Muscle of arm (tissue), 12 donors: ENCODE data around the gene ZNF576. TPM values are rescaled to one million over a fixed set of nuclear protein-coding genes. Genes with fewer than 3 reads are reported as not detected.
"Not testable (repeated sequence)": the region's sequence is repeated elsewhere in the genome, so short reads cannot be mapped to it uniquely, and the experiment has no call there.

Experiments
- DNase-seq: peaks from one replicate; pipeline ENCODE4 v3.0.0-alpha.2; 2013
- polyA plus RNA-seq, 12 donors: library from polyadenylated mRNA; unstranded; fragments of 120-200 nt; gene quantifications; one replicate each; pipeline ENCODE4 v1.2.1, GENCODE V29; 2013; ENCODE audit not compliant: insufficient read length in 12 of 12

Gene ZNF576
- polyA plus RNA-seq, 12 donors: 7.2 to 11.6 (median 8.4) TPM; not detected in 2

GRCh38 chr19:43650276-43650675 lies 53.9 kb downstream of the ZNF576 start:
- not testable (repeated sequence) for DNase-seq

Other genes with a start within 250 kb of the ZNF576 start
- 1 to 10 TPM in 1 of 12 donors, under 1 TPM in 8, not detected in 3; 0.14 to 1.1 (median 0.30) TPM for gene CD177, start 242.9 kb upstream of the ZNF576 start, polyA plus RNA-seq
- under 1 TPM in 1 of 12 donors, not detected in 11; 0.15 TPM for gene TEX101, start 181.7 kb upstream of the ZNF576 start, polyA plus RNA-seq
- 10 to 100 TPM in 3 of 12 donors, 1 to 10 TPM in 1, under 1 TPM in 6, not detected in 2; 0.26 to 88.2 (median 0.73) TPM for gene LYPD3, start 131.0 kb upstream of the ZNF576 start, polyA plus RNA-seq
- 10 to 100 TPM in 1 of 12 donors, 1 to 10 TPM in 9, not detected in 2; 2.2 to 15.6 (median 4.0) TPM for gene PHLDB3, start 91.8 kb upstream of the ZNF576 start, polyA plus RNA-seq
- gene ETHE1, start 69.4 kb upstream of the ZNF576 start, polyA plus RNA-seq: 10 to 100 TPM in 10 of 12 donors, 1 to 10 TPM in 1, not detected in 1; 9.7 to 50.2 (median 14.5) TPM
- 10 to 100 TPM in 1 of 12 donors, 1 to 10 TPM in 10, not detected in 1; 1.5 to 12.8 (median 2.6) TPM for gene ZNF575, start 63.4 kb upstream of the ZNF576 start, polyA plus RNA-seq
- gene XRCC1, start 21.1 kb upstream of the ZNF576 start, polyA plus RNA-seq: 10 to 100 TPM in 11 of 12 donors, not detected in 1; 22.0 to 50.6 (median 30.6) TPM
- gene PINLYP, start 20.8 kb upstream of the ZNF576 start, polyA plus RNA-seq: 10 to 100 TPM in 2 of 12 donors, 1 to 10 TPM in 8, not detected in 2; 3.2 to 11.7 (median 5.9) TPM
- 10 to 100 TPM in 11 of 12 donors, not detected in 1; 10.0 to 18.0 (median 13.6) TPM for gene IRGQ, start 461 bp upstream of the ZNF576 start, polyA plus RNA-seq
- gene SRRM5, start 15.5 kb downstream of the ZNF576 start, polyA plus RNA-seq: under 1 TPM in 10 of 12 donors, not detected in 2; 0.10 to 0.92 (median 0.45) TPM
- gene ZNF428, start 23.0 kb downstream of the ZNF576 start, polyA plus RNA-seq: 100 to 1,000 TPM in 1 of 12 donors, 10 to 100 TPM in 10, not detected in 1; 38.1 to 137 (median 42.6) TPM
- gene CADM4, start 43.3 kb downstream of the ZNF576 start, polyA plus RNA-seq: 10 to 100 TPM in 4 of 12 donors, 1 to 10 TPM in 7, not detected in 1; 5.8 to 19.6 (median 9.2) TPM
- 10 to 100 TPM in 2 of 12 donors, 1 to 10 TPM in 9, not detected in 1; 3.7 to 16.5 (median 5.9) TPM for gene PLAUR, start 73.6 kb downstream of the ZNF576 start, polyA plus RNA-seq
- under 1 TPM in 1 of 12 donors, not detected in 11; 0.13 TPM for gene IRGC, start 119.5 kb downstream of the ZNF576 start, polyA plus RNA-seq
- 10 to 100 TPM in 11 of 12 donors, not detected in 1; 29.9 to 65.4 (median 33.6) TPM for gene SMG9, start 158.4 kb downstream of the ZNF576 start, polyA plus RNA-seq
- 1 to 10 TPM in 2 of 12 donors, under 1 TPM in 8, not detected in 2; 0.29 to 2.0 (median 0.64) TPM for gene KCNN4, start 184.4 kb downstream of the ZNF576 start, polyA plus RNA-seq
- 1 to 10 TPM in 2 of 12 donors, under 1 TPM in 8, not detected in 2; 0.34 to 1.6 (median 0.60) TPM for gene LYPD5, start 205.9 kb downstream of the ZNF576 start, polyA plus RNA-seq
- 10 to 100 TPM in 7 of 12 donors, 1 to 10 TPM in 4, not detected in 1; 5.6 to 18.5 (median 11.6) TPM for gene ZNF283, start 230.7 kb downstream of the ZNF576 start, polyA plus RNA-seq